Lung (tissue), 12 donors: Measurements from ENCODE around the gene GAPT. TPM values are rescaled to one million over a fixed set of nuclear protein-coding genes. Genes with fewer than 3 reads are reported as not detected.
A peak's percentile ranks its signal among the peaks of the same experiment; 100 is the strongest.

ENCODE experiments used
- ATAC-seq: fragments of 200-7000 bp; cut with Tn5 transposase; one replicate; pipeline ENCODE4 v1.9.1; 2020; ENCODE audit warnings: moderate number of reproducible peaks; ENCODE audit not compliant: insufficient read depth, low FRiP score
- DNase-seq, 3 donors: peaks; one replicate each; pipeline ENCODE4 v3.0.0-alpha.2; 2013 to 2017
- H3K27ac ChIP-seq, 2 donors: one replicate each; pipeline ENCODE4 v1.5.1; 2013; ENCODE audit warnings: mild to moderate bottlenecking in 2 of 2, moderate library complexity in 2 of 2, control low read depth in 1 of 2, inconsistent platforms in 1 of 2, low read depth in 1 of 2, low read length in 1 of 2
- H3K27me3 ChIP-seq, 3 donors: one replicate each; pipeline ENCODE4 v1.5.1; 2013; ENCODE audit warnings: low read length in 2 of 3; ENCODE audit not compliant: control insufficient read depth in 3 of 3, insufficient read depth in 3 of 3
- H3K36me3 ChIP-seq, 4 donors: one replicate each; pipeline ENCODE4 v1.5.1; 2013; ENCODE audit warnings: low read length in 4 of 4, mild to moderate bottlenecking in 1 of 4, moderate library complexity in 1 of 4; ENCODE audit not compliant: control insufficient read depth in 4 of 4, insufficient read depth in 4 of 4
- H3K4me1 ChIP-seq, 5 donors: one replicate each; pipeline ENCODE4 v1.5.1; 2013; ENCODE audit warnings: low read length in 5 of 5, mild to moderate bottlenecking in 2 of 5, moderate library complexity in 1 of 5; ENCODE audit not compliant: control insufficient read depth in 5 of 5, insufficient read depth in 5 of 5
- H3K4me3 ChIP-seq: one replicate; pipeline ENCODE4 v1.5.1; 2013; ENCODE audit warnings: mild to moderate bottlenecking, control low read depth, moderate library complexity
- H3K9ac ChIP-seq, 2 donors: one replicate each; pipeline ENCODE4 v1.5.1; 2013; ENCODE audit warnings: low read length in 2 of 2, control low read depth in 1 of 2; ENCODE audit not compliant: insufficient read depth in 1 of 2
- H3K9me3 ChIP-seq, 4 donors: one replicate each; pipeline ENCODE4 v1.5.1; 2013; ENCODE audit warnings: low read length in 3 of 4, mild to moderate bottlenecking in 1 of 4, moderate library complexity in 1 of 4; ENCODE audit not compliant: control insufficient read depth in 4 of 4, insufficient read depth in 3 of 4
- CTCF ChIP-seq: IDR thresholded peaks from 2 replicates; pipeline ENCODE4 v1.5.1; 2012; ENCODE audit warnings: mild to moderate bottlenecking; ENCODE audit errors: control extremely low read depth, extremely low read depth
- WGBS, 2 donors: extraction: QIAGEN DNeasy Blood & Tissue Kit; methylation state at CpG; one replicate each; pipeline ENCODE4 v1.1.7; 2013; 5-methylcytosine and 5-hydroxymethylcytosine counted together
- polyA plus RNA-seq, 2 donors: library from polyadenylated mRNA; stranded (reverse); fragments of 200-250 nt; gene quantifications; one replicate each; pipeline ENCODE4 v1.2.1, GENCODE V29; 2013
- total RNA-seq, 2 donors: library from RNA; depleted of rRNA in 1 of 2; stranded (reverse); fragments of >200 nt in 1 of 2; gene quantifications; one replicate each; pipeline ENCODE4 v1.2.1, GENCODE V29; 2014 to 2021
- donor health status: control.
- donor health status: control.
- donor health status: Bipolar disorder and iron deficiency.
- donor health status: healthy.
- donor health status: DM: yes; HTN: yes; CAD: no.

Gene GAPT
- total and polyA plus RNA-seq, 4 donors: 4.0 to 20.5 (median 4.6) TPM

DNA sequence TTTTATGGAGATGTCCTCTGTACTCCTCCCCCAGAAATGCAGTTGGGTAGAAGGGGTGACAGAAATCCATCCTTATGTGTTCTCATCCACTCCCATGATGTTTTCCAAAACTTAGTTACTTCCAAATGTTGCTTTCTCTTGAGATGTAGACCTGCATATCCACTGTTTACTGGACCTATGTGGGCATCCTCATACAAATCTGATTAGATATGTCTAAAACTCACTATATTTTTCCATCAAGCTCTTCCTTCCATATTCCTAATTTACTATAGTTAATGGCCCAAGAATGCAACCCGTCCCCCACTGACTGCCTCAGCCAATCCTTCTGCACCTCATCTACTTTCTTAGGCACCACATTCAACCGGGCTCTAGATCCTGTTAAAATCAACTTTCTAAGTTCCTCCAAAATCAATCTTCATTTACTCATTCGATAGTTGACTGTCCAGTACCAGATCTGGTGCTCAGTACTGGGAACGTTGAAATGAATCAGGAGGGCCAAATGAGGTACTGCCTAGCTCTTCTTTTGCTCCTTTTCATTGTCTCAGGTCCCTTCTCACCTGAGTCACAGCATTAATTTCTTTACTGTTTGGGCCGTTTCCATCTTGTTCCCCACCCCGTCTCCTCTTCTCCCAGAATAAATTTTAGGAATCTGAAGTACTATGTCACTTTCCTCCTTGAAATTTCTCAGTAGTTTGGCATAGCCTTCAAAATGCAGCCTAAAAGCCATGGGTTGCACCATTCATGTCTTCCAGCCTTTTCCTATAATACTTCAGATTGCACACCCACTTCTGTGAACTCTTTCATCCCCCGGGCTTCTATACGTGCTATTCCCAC is 39.3 kb upstream of the GAPT start:
- Histone ChIP-seq H3K9ac (no peak overlapping the region), H3K4me3 (no peak overlapping the region), H3K4me1 (peaks cover 0 to 29% (median 12%) of the 10 kb centered on the region in 5 donors), H3K36me3 (peaks cover 9 to 33% (median 18%) of the 10 kb centered on the region in 4 donors), H3K9me3 (no peaks in the 10 kb centered on the region), H3K27ac (no peak overlapping the region), H3K27me3 (no peaks in the 10 kb centered on the region)
- DNase-seq (no peak), ATAC-seq (no peak)
- no peak for TF ChIP-seq CTCF
- 77 to 86% methylated on average over 8 of the region's 8 CpGs for WGBS, 2 donors

DNA sequence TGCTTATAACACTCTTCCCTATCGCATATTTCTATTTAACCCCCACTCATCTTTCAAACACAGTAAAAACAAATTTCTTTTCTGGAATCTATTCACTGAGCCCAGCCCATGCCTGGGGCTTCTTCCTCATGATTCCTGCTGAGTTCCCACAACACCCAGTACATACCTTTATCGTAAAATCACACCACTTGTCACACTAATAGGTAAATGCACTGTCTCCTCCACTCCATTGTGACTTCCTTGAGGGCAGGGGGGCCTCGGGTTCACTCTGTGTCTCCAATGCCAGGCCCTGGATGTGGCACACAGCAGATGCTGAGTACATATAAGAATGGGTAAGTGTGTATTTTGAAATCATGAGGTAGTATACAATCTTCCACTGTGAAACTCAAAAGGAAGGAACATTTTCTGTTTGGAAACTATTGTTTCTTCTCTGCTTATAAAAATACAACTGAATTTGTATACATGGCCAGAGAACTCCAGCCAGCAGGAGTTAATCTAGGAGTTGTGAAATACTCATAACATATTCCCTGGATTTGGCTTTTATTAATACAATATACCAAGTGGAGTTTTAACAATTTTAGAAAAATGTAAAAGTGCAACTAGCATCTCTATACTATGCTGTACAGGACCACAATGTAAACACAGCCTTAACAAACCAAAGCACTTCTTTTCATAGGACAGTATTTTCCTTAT is 38.5 kb upstream of the GAPT start:
- ATAC-seq: no peak
- no peak for TF ChIP-seq CTCF
- Histone ChIP-seq H3K27ac (no peak overlapping the region), H3K4me1 (peaks cover 0 to 36% (median 16%) of the 10 kb centered on the region in 5 donors), H3K9me3 (no peaks in the 10 kb centered on the region), H3K9ac (no peak overlapping the region), H3K4me3 (no peak overlapping the region), H3K36me3 (peaks cover 9 to 40% (median 20%) of the 10 kb centered on the region in 4 donors), H3K27me3 (no peaks in the 10 kb centered on the region)
- peak in 1 of 3 donors; percentile 43 for DNase-seq
- WGBS, 2 donors: 62 to 76% methylated on average over 3 of the region's 3 CpGs

DNA sequence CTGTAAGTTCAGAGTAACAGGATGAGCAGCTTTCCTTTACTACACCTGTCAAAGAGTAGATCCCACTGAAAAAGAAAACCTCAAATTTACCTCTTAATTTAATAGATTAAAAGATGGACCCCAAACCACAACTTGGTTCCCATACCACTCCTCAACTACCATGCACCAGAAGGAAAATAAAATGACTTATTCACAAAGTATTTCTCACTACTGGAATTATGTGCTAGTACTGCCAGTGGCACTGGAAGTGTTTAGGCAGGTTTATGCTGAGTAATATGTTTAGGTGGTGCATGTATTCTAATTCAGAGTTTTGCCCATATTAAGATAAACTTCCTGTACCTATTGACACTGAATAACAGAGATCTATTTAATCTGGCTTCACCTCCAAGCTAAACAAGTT is 37.9 kb upstream of the GAPT start:
- H3K4me1 ChIP-seq: peaks cover 0 to 38% (median 18%) of the 10 kb centered on the region in 5 donors
- H3K9me3 ChIP-seq: no peaks in the 10 kb centered on the region
- no peak overlapping the region for H3K9ac ChIP-seq
- no peak overlapping the region for H3K27ac ChIP-seq
- H3K4me3 ChIP-seq: no peak overlapping the region
- no peaks in the 10 kb centered on the region for H3K27me3 ChIP-seq
- no peak for TF ChIP-seq CTCF
- ATAC-seq (no peak), DNase-seq (no peak)
- H3K36me3 ChIP-seq: peaks cover 9 to 46% (median 20%) of the 10 kb centered on the region in 4 donors
